K562 (cell line): ENCODE measurements around the gene RCSD1. TPM values are rescaled to one million over a fixed set of nuclear protein-coding genes. Genes with fewer than 3 reads are reported as not detected.

ENCODE experiments used
- ATAC-seq: fragments of 200-7000 bp; cut with Tn5 transposase; 3 replicates; pipeline ENCODE4 v1.9.1; 2020; ENCODE audit warnings: moderate library complexity
- BruUV-seq: library from RNA; stranded (reverse); fragments of 400-500 nt; replicated peaks from 2 replicates; lab custom pipeline; 2021; lab: Mats Ljungman, UMichigan
- CTCF ChIA-PET: fragments of 300-600 bp; formaldehyde crosslinking; extraction: SDS; loops from one replicate; lab custom pipeline; 2021; ENCODE audit warnings: low intra/inter-chr PET ratio; lab: Yijun Ruan, JAX
- POLR2A ChIA-PET: fragments of 300-600, 350-650 bp; sonication (Branson Sonifier 250); formaldehyde crosslinking; extraction: SDS; loops from one replicate; lab custom pipeline; 2021; ENCODE audit warnings: antibody characterized with exemption, inconsistent platforms; lab: Yijun Ruan, JAX
- DNase-seq, 4 experiments: peaks; one replicate each; pipeline versions ENCODE4 v3.0.0 to v3.0.0-alpha.2; 2011 to 2018; ENCODE audit warnings: low spot score in 3 of 4, mixed read lengths in 3 of 4; ENCODE audit errors: extremely low read depth in 1 of 4
- FAIRE-seq: peaks from 2 replicates; lab custom pipeline; 2011; peaks lifted over from hg19 to GRCh38; lab: Jason Lieb, UNC
- H2AFZ ChIP-seq: 2 replicates; pipeline ENCODE4 v1.6.0; 2011; ENCODE audit warnings: low read depth, low read length, control low read depth, inconsistent platforms
- H3K27ac ChIP-seq: fragments of 200-600 bp; 3 replicates; pipeline ENCODE4 v1.8.0; 2011; ENCODE audit warnings: low read depth, mild to moderate bottlenecking, control low read depth, inconsistent platforms, low read length, moderate library complexity, mixed read lengths; ENCODE audit errors: extremely low read depth
- H3K27me3 ChIP-seq, 2 experiments: fragments of 300-600 bp in 1 of 2; 2 replicates in 1 of 2; 3 replicates in 1 of 2; pipeline versions ENCODE4 v1.6.0 to v1.8.0; 2011; ENCODE audit warnings: inconsistent platforms in 2 of 2, low read length in 2 of 2, mild to moderate bottlenecking in 1 of 2, mixed read lengths in 1 of 2, moderate library complexity in 1 of 2; ENCODE audit not compliant: control insufficient read depth in 2 of 2, insufficient read depth in 2 of 2
- H3K36me3 ChIP-seq: fragments of 300-600 bp; 3 replicates; pipeline ENCODE4 v1.8.0; 2011; ENCODE audit warnings: mild to moderate bottlenecking, low read length, inconsistent platforms; ENCODE audit not compliant: control insufficient read depth, insufficient read depth
- H3K4me1 ChIP-seq, 2 experiments: fragments of 200-600 bp in 1 of 2; replicated peaks in 1 of 2; 2 replicates in 1 of 2; 3 replicates in 1 of 2; pipeline versions ENCODE4 v1.5.1 to v1.8.0; 2011; ENCODE audit warnings: inconsistent platforms in 2 of 2, low read length in 2 of 2, mild to moderate bottlenecking in 1 of 2, mixed read lengths in 1 of 2, moderate library complexity in 1 of 2; ENCODE audit not compliant: control insufficient read depth in 2 of 2, insufficient read depth in 2 of 2
- H3K4me2 ChIP-seq: 2 replicates; pipeline ENCODE4 v1.6.1; 2011; ENCODE audit warnings: low read length, control low read depth, inconsistent platforms, mixed read lengths; ENCODE audit not compliant: insufficient read depth
- H3K4me3 ChIP-seq: fragments of 200-600 bp; sonication (generic), shearing (Covaris generic); 2 replicates; pipeline ENCODE4 v1.5.1; 2016; ENCODE audit warnings: control low read depth, inconsistent platforms
- H3K79me2 ChIP-seq: fragments of 200-600 bp; 3 replicates; pipeline ENCODE4 v1.8.0; 2011; ENCODE audit warnings: low read length, inconsistent platforms; ENCODE audit not compliant: control insufficient read depth, insufficient read depth
- H3K9ac ChIP-seq, 2 experiments: 2 replicates each; pipeline versions ENCODE4 v1.6.0 to v1.6.1; 2011; ENCODE audit warnings: low read depth in 2 of 2, low read length in 2 of 2, control low read depth in 1 of 2, inconsistent platforms in 1 of 2, mild to moderate bottlenecking in 1 of 2, mixed read lengths in 1 of 2; ENCODE audit not compliant: insufficient read depth in 1 of 2
- H3K9me1 ChIP-seq: one replicate; pipeline ENCODE4 v1.6.0; 2011; ENCODE audit warnings: inconsistent platforms, mild to moderate bottlenecking, low read length, moderate library complexity; ENCODE audit not compliant: control insufficient read depth, insufficient read depth
- H3K9me3 ChIP-seq: replicated peaks from 2 replicates; pipeline ENCODE4 v1.5.1; 2011; ENCODE audit warnings: low read depth, low read length, inconsistent platforms; ENCODE audit not compliant: control insufficient read depth, insufficient read depth
- H4K20me1 ChIP-seq: replicated peaks from 2 replicates; pipeline ENCODE4 v1.6.1; 2011; ENCODE audit warnings: low read length, inconsistent platforms, mixed read lengths; ENCODE audit not compliant: control insufficient read depth, insufficient read depth
- WGBS: fragments of 100-300 bp; shearing (Covaris generic); methylation state at CpG from one replicate; pipeline ENCODE4 v1.1.6; 2016; ENCODE audit warnings: low coverage, mixed read lengths; ENCODE audit not compliant: insufficient coverage; ENCODE audit errors: missing lambda C conversion rate; 5-methylcytosine and 5-hydroxymethylcytosine counted together
- in situ Hi-C: fragments of 300-500 bp; cut with MboI; formaldehyde crosslinking; loops from 4 replicates; pipeline ENCODE4 v1.15.0; 2018; ENCODE audit warnings: inconsistent platforms, mixed read lengths
- intact Hi-C: fragments of 100-400 bp; cut with micrococcal nuclease; formaldehyde crosslinking; loops from 2 replicates; pipeline ENCODE4 v1.14.2; 2022
- polyA plus RNA-seq, 8 experiments: library from polyadenylated mRNA; depleted of rRNA in 4 of 8; stranded (reverse) in 5 of 8; unstranded in 3 of 8; fragments of >200 nt; fragmentation: Nextera tagmentation in 2 of 8; fragmentation: Illumina TruSeq in 1 of 8; extraction: Ambion mirVana in 2 of 8; extraction: Trizol in 1 of 8; gene quantifications; 2 replicates each; pipeline versions ENCODE4 v1.2.1 to v1.2.3, GENCODE V29; 2011 to 2014; ENCODE audit warnings: inconsistent platforms in 1 of 8, missing spikeins in 1 of 8
- total RNA-seq, 7 experiments: library from RNA; depleted of rRNA in 6 of 7; stranded (reverse); fragments of >200 nt in 6 of 7; fragmentation: Illumina TruSeq in 2 of 7; extraction: Trizol in 2 of 7; gene quantifications; 2 replicates each; pipeline versions ENCODE4 v1.2.1 to v1.2.3, GENCODE V29; 2011 to 2021; ENCODE audit warnings: low replicate concordance in 1 of 7
- TF ChIP-seq, protein P1 (sequence below): fragments of 250-450 bp; sonication (Bioruptor Pico); IDR thresholded peaks from 2 replicates; pipeline ENCODE4 v1.5.0; 2020; ENCODE audit warnings: mild to moderate bottlenecking
- TF ChIP-seq, protein P2 (sequence below): fragments of 450-650 bp; formaldehyde crosslinking; IDR thresholded peaks from 2 replicates; pipeline ENCODE4 v1.4.0; 2020; ENCODE audit warnings: mild to moderate bottlenecking, mixed read lengths

Gene RCSD1
- total and polyA plus RNA-seq, 9 of the 15 experiments (the other 6 are each of a cell fraction or from before 2014, with no cell fraction given): 7.8 to 69.8 (median 45.3) TPM

DNA sequence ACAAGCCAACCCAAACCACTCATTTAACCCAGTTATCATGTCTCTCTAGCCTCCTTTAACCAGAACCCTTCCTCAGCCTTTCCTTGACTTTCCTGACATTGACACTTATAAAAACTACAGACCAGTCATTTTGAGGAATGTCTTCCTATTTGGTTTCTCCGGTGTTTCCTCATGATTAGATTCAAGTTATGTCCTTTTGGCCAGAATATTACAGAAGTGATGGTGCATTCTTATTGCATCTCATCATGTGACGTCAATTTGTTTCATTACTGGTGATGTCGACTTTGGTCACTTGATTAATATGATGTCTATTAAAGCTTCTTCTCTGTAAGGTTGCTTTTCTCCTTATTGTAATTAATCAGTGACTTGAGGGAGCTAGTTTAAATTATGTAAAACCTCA, 6.1 kb upstream of the RCSD1 start:
- no peak overlapping the region for H2AFZ ChIP-seq
- H3K9me3 ChIP-seq: peaks cover 8% of the 10 kb centered on the region
- no peaks in the 10 kb centered on the region for H3K27me3 ChIP-seq
- DNase-seq (no peak), FAIRE-seq (no peak)
- H3K4me3 ChIP-seq: no peak overlapping the region
- no TSS peak for BruUV-seq
- CTCF ChIA-PET: no interaction called here
- H3K27ac ChIP-seq: no peak overlapping the region
- POLR2A ChIA-PET: no interaction called here
- H3K4me2 ChIP-seq: no peak overlapping the region
- H3K4me1 ChIP-seq: peaks cover 14 to 50% of the 10 kb centered on the region in 2 experiments; a peak in 4 of 5 replicates
- in situ Hi-C loops: no loop called here
- H3K9ac ChIP-seq: no peak overlapping the region
- peaks cover 6% of the 10 kb centered on the region for H3K79me2 ChIP-seq
- H4K20me1 ChIP-seq: no peaks in the 10 kb centered on the region
- intact Hi-C loops: no loop called here
- H3K9me1 ChIP-seq: no peaks in the 10 kb centered on the region
- TF ChIP-seq, protein P1, sequence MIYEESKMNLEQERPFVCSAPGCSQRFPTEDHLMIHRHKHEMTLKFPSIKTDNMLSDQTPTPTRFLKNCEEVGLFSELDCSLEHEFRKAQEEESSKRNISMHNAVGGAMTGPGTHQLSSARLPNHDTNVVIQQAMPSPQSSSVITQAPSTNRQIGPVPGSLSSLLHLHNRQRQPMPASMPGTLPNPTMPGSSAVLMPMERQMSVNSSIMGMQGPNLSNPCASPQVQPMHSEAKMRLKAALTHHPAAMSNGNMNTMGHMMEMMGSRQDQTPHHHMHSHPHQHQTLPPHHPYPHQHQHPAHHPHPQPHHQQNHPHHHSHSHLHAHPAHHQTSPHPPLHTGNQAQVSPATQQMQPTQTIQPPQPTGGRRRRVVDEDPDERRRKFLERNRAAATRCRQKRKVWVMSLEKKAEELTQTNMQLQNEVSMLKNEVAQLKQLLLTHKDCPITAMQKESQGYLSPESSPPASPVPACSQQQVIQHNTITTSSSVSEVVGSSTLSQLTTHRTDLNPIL (CRISPR knock-in tag): no peak
- TF ChIP-seq, protein P2, sequence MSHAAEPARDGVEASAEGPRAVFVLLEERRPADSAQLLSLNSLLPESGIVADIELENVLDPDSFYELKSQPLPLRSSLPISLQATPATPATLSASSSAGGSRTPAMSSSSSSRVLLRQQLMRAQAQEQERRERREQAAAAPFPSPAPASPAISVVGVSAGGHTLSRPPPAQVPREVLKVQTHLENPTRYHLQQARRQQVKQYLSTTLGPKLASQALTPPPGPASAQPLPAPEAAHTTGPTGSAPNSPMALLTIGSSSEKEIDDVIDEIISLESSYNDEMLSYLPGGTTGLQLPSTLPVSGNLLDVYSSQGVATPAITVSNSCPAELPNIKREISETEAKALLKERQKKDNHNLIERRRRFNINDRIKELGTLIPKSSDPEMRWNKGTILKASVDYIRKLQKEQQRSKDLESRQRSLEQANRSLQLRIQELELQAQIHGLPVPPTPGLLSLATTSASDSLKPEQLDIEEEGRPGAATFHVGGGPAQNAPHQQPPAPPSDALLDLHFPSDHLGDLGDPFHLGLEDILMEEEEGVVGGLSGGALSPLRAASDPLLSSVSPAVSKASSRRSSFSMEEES (CRISPR knock-in tag): peak; percentile 63
- TF ChIP-seq, all 486 proteins: peak for 1
- whole genome bisulfite sequencing: 93% methylated on average over 3 of the region's 3 CpGs
- ATAC-seq: no peak
- H3K36me3 ChIP-seq: no peaks in the 10 kb centered on the region
